ENCODE measurements around the gene THSD1. TPM values are rescaled to one million over a fixed set of nuclear protein-coding genes. Genes with fewer than 3 reads are reported as not detected.
A peak's percentile ranks its signal among the peaks of the same experiment; 100 is the strongest.

The THSD1 gene
- polyA plus RNA-seq, 1 of the 3 experiments (the other 2 are of a cell fraction) = 8.9 TPM

DNA sequence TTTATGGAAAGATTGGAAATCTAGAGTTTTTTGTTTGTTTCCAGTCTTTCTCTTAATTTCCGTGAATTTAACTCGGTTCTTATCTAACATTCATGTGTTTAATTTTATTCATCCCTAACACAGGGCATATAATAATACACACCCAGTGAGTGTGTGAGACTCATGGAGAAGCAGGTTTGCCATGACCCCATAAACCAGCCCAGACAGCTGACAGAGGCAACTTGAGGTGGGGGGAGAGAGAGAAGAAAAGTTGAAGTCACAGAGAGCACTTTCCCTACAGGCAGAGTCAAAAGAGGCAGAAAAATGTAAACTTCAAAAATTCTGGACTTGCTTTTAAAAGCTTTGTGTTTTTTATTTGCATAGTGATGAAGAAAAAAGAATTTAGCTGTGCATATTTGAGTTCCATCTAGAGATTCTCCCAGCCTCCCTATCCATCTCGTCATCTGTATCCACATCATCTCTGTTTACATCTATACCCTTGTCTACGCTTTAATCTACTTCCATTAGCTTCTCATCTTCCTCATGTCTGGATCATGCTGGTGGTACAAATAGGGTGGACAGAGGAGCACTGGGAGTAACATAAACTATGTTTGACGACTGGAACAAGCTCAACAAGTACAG is 60.2 kb downstream of the THSD1 start:
- Histone ChIP-seq H3K4me1 (ENCODE audit: control insufficient read depth in 1 of 2, insufficient read depth in 2 of 2, low read depth in 1 of 2, low read length in 1 of 2) (peaks cover 0 to 27% of the 10 kb centered on the region in 2 experiments; a peak in 1 of 4 replicates), H3K9me3 (no peaks in the 10 kb centered on the region), H3K9ac (no peak overlapping the region), H3K27me3 (ENCODE audit: insufficient read depth) (no peaks in the 10 kb centered on the region), H3K79me2 (ENCODE audit: insufficient read depth) (no peaks in the 10 kb centered on the region), H3K4me3 (ENCODE audit: low read depth in 2 of 2, low read length in 1 of 2) (no peak overlapping the region), H4K20me1 (ENCODE audit: insufficient read depth) (no peaks in the 10 kb centered on the region), H2AFZ (ENCODE audit: low read depth) (peak overlapping the region; percentile 48; the same call in 1 of the 2 replicates), H3F3A (replicated peaks; ENCODE audit: insufficient read depth) (peaks cover 24% of the 10 kb centered on the region), H3K4me2 (peak overlapping the region; percentile 24; the same call in 1 of the 2 replicates), H3K36me3 (replicated peaks in 1 of 2; ENCODE audit: control insufficient read depth in 1 of 2, insufficient read depth in 2 of 2, low read length in 1 of 2) (no peaks in the 10 kb centered on the region), H3K9me2 (no peaks in the 10 kb centered on the region), H3K27ac (ENCODE audit: low read depth in 2 of 2, low read length in 1 of 2) (peak overlapping the region in 1 of 2 experiments; percentile 27; a peak in 1 of 4 replicates)
- 80% methylated on average over 5 of the region's 5 CpGs for WGBS (ENCODE audit: low lambda C conversion rate)
- no peak for DNase-seq
- no peak for TF ChIP-seq EP300 (IDR thresholded peaks at IDR 0.05; ENCODE audit: borderline replicate concordance in 1 of 2, low read depth in 1 of 2, low read length in 1 of 2)
- TF ChIP-seq, protein P1, sequence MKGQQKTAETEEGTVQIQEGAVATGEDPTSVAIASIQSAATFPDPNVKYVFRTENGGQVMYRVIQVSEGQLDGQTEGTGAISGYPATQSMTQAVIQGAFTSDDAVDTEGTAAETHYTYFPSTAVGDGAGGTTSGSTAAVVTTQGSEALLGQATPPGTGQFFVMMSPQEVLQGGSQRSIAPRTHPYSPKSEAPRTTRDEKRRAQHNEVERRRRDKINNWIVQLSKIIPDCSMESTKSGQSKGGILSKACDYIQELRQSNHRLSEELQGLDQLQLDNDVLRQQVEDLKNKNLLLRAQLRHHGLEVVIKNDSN (IDR thresholded peaks at IDR 0.05; ENCODE audit: borderline replicate concordance, low read depth) = no peak
- no peak for TF ChIP-seq RXRA (IDR thresholded peaks at IDR 0.05; ENCODE audit: borderline replicate concordance, low read depth)
- TF ChIP-seq, protein P2, sequence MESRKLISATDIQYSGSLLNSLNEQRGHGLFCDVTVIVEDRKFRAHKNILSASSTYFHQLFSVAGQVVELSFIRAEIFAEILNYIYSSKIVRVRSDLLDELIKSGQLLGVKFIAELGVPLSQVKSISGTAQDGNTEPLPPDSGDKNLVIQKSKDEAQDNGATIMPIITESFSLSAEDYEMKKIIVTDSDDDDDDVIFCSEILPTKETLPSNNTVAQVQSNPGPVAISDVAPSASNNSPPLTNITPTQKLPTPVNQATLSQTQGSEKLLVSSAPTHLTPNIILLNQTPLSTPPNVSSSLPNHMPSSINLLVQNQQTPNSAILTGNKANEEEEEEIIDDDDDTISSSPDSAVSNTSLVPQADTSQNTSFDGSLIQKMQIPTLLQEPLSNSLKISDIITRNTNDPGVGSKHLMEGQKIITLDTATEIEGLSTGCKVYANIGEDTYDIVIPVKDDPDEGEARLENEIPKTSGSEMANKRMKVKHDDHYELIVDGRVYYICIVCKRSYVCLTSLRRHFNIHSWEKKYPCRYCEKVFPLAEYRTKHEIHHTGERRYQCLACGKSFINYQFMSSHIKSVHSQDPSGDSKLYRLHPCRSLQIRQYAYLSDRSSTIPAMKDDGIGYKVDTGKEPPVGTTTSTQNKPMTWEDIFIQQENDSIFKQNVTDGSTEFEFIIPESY (IDR thresholded peaks at IDR 0.05; ENCODE audit: borderline replicate concordance, low read depth) = no peak
- ChIA-PET CTCF (interaction anchor here (8.6 kb wide), 1 partner anchor 105 kb away, joined by 159 read pairs; the partner anchor contains the start of gene VPS36), POLR2A (no interaction called here)

DNA sequence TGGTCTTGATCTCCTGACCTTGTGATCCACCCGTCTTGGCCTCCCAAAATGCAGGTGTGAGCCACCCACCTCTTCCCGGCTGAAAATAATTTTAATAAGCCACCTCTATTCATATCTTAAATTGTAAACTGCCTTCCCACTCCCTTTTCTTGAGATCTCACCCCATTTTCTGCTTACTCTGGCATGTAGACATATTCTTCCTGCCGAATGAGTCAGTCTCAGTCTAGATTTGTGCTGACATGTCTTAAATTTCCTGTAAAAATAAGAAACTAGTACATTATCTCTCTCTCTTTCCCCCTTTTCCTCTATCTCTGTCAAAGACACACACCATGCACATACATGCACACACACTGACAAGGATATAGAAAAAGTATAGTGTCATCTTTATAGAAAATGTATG is 60.9 kb downstream of the THSD1 start:
- no peaks in the 10 kb centered on the region for H3K36me3 ChIP-seq (replicated peaks in 1 of 2; ENCODE audit: control insufficient read depth in 1 of 2, insufficient read depth in 2 of 2, low read length in 1 of 2)
- peak overlapping the region in 1 of 2 experiments; percentile 27; a peak in 1 of 4 replicates for H3K27ac ChIP-seq (ENCODE audit: low read depth in 2 of 2, low read length in 1 of 2)
- ChIA-PET CTCF (interaction anchor here (0.8 to 8.6 kb wide), 3 partner anchors 8 to 105 kb away, joined by 3 to 159 read pairs (median 19); partner anchors contain the start of gene VPS36), POLR2A (no interaction called here)
- WGBS (ENCODE audit: low lambda C conversion rate) = 82% methylated on average over 3 of the region's 3 CpGs
- H2AFZ ChIP-seq (ENCODE audit: low read depth) = peak overlapping the region; percentile 48
- no peaks in the 10 kb centered on the region for H3K9me2 ChIP-seq
- no peak overlapping the region for H3K4me3 ChIP-seq (ENCODE audit: low read depth in 2 of 2, low read length in 1 of 2)
- peak overlapping the region; percentile 24; the same call in 1 of the 2 replicates for H3K4me2 ChIP-seq
- no peaks in the 10 kb centered on the region for H3K27me3 ChIP-seq (ENCODE audit: insufficient read depth)
- no peak for DNase-seq
- H3K9ac ChIP-seq = no peak overlapping the region
- TF ChIP-seq FOSL2 (IDR thresholded peaks at IDR 0.05; ENCODE audit: borderline replicate concordance, low read depth) (peak; percentile 31; the same call in 1 of the 2 replicates), NRF1 (IDR thresholded peaks at IDR 0.05; ENCODE audit: low read depth, low read length) (no peak)
- no peaks in the 10 kb centered on the region for H3K9me3 ChIP-seq
- no peaks in the 10 kb centered on the region for H3K79me2 ChIP-seq (ENCODE audit: insufficient read depth)
- H3K4me1 ChIP-seq (ENCODE audit: control insufficient read depth in 1 of 2, insufficient read depth in 2 of 2, low read depth in 1 of 2, low read length in 1 of 2) = peaks cover 0 to 27% of the 10 kb centered on the region in 2 experiments; a peak in 1 of 4 replicates
- H4K20me1 ChIP-seq (ENCODE audit: insufficient read depth) = no peaks in the 10 kb centered on the region
- H3F3A ChIP-seq (replicated peaks; ENCODE audit: insufficient read depth) = peaks cover 24% of the 10 kb centered on the region

All from SK-N-SH (cell line).